ENCODE data around the gene STK39.
"Not testable (repeated sequence)": the region's sequence is repeated elsewhere in the genome, so short reads cannot be mapped to it uniquely, and the experiment has no call there.

The STK39 gene

GRCh38 chr2:168137510-168138180 is 109.8 kb downstream of the STK39 start:
- DNase-seq (ENCODE audit: low spot score), result no peak

DNA sequence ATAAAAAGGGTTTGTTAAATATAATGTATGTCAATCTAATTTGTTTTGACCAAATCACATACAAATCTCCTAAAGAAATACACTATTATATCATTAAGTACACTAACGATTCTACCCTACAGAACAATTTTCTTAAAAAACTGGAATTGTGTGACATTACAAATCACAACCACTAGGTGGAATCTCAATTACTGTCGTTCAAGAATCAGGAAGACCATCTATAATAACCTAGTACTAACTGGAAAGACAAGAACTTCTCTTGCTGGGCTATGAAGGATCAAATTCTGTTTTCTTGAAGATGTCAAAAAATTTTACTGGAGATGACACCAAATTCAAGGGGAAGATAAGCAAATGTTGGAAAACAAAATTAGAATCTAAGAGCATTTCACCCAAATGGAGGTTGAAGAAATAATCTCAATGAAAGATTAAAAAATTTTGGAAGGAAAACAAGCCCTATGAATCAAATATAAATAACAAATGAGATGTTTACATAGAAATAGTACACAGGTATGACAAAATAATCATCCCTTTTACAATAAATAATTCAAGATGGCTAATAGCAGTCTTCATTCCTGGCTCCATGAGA is 110.9 kb downstream of the STK39 start:
- DNase-seq (ENCODE audit: low spot score), result peak; percentile 42

DNA sequence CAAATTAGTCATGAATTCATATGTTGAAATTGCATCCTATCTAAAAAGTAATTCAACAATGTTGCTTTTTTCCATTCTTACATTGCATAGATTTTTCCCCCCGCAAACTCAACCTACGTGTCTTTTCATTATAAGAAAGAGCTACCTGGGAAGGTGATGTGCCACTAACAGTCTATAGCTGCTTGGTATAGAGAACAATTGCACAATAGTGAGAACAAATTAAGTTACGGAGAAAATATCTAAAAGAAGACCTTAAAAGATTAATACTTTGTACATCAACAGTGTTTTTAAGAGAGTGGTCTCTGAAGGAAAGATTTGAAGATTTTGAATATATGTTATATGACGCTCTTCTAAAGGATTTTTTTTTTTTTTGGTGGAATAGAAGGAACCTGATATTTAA is 111.8 kb downstream of the STK39 start:
- no peak for DNase-seq (ENCODE audit: low spot score)

- DNase-seq (ENCODE audit: low spot score), result no peak
These were observed 112.3 kb downstream of the STK39 start for GRCh38 chr2:168135121-168135520.

DNA sequence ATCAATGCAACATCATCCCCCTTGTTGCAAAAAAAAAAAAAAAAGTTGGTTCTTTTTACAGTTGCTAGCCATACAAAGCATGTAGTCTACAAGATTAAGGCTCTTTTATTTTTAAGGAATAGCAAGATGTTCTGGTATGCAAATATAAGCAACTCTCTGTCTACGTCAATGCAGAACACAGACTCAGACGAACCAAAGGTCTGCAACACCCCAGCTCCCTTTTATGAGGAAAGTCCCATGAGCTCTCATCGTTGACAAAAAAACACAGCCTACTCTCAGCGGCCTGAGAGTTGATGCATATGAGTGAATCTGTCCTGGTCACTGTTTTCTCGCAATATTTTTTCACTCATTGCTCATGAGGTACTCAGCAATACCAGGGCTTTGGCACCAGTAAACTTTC is 112.9 kb downstream of the STK39 start:
- no peak for DNase-seq (ENCODE audit: low spot score)

DNA sequence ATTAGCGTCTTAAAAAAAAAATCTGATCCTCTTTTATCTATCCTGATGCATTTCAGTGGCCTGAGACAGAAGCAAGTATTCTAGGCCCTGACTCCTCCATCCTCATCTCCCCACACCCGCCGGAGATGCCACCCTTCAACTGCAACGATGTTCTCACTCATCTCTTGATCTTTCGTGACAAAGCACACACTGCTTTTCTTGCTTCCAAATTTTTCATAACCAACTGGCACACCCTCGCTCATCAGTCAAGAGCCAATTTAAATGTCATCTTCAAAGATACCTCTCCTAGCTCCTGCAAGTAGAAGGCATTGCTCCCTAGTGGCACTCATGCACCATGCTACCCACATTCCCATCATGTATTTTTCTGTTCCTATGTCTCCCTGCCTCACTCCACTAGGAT is 115.0 kb downstream of the STK39 start:
- no peak for DNase-seq (ENCODE audit: low spot score)

- DNase-seq (ENCODE audit: low spot score), result no peak
These were observed 117.0 kb downstream of the STK39 start for GRCh38 chr2:168130346-168130745.

DNA sequence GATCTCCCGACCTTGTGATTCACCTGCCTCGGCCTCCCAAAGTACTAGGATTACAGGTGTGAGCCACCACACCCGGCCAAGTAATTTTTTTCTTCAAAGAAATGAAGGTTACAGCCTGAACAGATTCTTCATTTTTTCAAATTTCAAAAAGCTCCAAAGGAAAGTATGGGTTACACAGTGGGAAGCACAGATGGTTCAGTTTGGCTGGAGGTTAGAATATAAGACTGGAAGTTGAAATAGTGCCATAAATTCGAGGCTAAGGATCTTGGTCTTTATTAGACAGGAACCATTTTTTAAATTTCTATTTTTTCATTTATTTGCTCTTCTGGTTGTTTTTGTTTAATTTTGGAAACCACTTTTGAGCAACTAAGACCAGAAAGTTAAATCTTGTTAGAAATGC is 120.0 kb downstream of the STK39 start:
- no peak for DNase-seq (ENCODE audit: low spot score)

- not testable (repeated sequence) for DNase-seq (ENCODE audit: low spot score)
These were observed 125.2 kb downstream of the STK39 start for GRCh38 chr2:168122210-168122609.

DNA sequence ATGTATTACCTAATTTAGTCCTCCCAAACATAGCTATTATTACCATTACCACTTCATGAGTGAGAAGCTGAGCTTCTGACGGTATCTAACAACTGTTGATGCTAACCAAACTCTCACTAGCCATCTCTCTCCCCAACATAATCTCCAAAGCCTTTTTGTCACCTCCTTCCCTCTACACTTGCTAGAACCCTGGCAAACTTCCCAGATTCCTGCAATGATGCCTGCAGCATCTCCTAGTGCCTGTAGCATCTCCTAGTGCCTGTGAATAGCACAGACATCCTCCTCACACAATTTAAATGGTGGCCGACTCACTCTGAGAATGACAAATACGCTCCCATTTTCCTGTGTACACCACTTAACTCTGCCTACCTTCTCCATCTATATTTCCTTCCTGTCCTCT is 126.7 kb downstream of the STK39 start:
- DNase-seq (ENCODE audit: low spot score), result no peak

GRCh38 chr2:168120310-168120709 is 127.1 kb downstream of the STK39 start:
- no peak for DNase-seq (ENCODE audit: low spot score)

DNA sequence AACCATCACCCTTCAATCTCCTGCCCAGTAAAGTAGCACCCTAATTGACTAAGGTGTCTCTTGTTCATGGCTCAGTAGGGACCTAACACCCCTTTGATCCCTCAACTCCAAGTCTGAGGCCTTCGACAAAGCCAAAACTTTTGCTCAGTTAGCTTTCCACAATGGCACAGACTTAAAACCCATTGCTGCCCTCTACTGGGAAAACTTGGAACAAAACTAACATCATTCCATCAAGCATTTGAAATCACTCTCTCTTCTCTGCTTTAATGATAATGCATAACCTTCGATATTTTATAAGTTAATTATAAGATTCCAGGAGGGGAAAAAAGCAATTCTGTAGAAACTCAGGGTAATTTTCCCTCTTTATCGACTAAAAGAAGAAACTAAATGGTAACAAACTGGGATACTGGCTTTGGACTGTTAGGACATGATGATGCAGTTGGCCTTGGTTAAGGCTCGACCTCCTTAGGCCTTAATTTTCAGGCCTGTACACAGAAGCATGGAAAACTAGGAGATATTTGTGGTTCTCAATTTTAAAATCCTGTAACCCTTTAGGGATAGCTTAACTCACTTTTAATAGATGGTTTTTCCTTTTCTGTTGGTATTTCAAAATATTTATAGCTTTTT is 127.8 kb downstream of the STK39 start:
- DNase-seq (ENCODE audit: low spot score), result peak; percentile 53

- DNase-seq (ENCODE audit: low spot score), result peak; percentile 76
These were observed 128.5 kb downstream of the STK39 start for GRCh38 chr2:168118733-168119514.

- DNase-seq (ENCODE audit: low spot score), result no peak
These were observed 130.9 kb downstream of the STK39 start for GRCh38 chr2:168116448-168116847.

DNA sequence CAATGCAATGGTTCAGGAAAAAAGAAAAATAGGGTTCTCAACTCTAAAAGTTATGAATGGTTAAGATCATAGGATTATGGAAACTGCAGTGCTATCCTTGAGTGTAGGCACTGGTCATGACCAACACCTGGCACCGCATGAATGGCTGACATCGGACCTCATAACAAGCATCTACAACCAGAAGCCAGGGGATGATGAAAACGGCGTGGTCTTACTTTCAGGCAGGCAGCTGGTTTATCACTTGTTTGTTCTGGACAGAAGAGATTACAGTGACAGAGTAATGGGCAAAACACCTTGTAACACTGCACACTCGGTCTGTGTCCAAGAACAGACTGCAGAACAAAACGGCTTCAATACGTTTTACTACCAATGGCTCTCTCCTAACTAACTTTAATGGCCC is 132.8 kb downstream of the STK39 start:
- no peak for DNase-seq (ENCODE audit: low spot score)

DNA sequence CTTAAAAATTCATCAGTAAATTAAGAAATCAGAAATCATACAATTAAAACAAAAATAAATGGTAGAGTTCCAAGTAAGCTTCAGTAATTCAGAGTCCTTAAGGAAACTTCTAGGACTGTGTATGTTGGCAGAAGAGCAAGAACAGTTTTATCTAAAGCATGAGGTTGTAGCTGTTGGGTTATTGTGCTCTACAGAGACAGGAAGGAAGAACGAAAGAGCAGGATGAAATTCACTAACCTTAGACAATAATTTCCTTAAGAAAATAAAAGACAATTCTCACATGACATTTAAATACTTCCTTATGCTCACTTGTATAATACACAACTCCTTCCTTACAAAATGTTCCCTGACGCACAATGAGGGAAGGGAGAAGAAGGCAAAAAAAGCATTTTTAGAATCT is 133.4 kb downstream of the STK39 start:
- DNase-seq (ENCODE audit: low spot score), result no peak

DNA sequence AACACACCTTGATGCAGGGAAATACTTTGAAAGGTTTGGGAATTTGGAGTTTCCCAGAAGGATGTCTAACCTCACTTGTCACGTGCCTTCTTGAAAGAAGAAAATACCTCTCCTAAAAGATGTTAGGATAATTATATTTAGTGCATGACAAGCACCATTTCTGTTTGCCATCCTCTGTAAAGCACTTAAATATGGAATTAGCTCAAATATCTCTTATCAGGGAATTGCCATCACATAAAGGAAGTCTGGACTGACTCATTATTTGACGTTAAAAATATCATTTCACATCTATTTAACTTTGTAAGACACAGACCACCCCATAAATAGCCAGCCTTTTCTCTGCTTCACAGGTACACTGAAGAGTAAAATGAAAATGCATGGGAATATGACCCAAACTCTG is 140.1 kb downstream of the STK39 start:
- DNase-seq (ENCODE audit: low spot score), result no peak

- no peak for DNase-seq (ENCODE audit: low spot score)
These were observed 142.2 kb downstream of the STK39 start for GRCh38 chr2:168105127-168105683.

DNA sequence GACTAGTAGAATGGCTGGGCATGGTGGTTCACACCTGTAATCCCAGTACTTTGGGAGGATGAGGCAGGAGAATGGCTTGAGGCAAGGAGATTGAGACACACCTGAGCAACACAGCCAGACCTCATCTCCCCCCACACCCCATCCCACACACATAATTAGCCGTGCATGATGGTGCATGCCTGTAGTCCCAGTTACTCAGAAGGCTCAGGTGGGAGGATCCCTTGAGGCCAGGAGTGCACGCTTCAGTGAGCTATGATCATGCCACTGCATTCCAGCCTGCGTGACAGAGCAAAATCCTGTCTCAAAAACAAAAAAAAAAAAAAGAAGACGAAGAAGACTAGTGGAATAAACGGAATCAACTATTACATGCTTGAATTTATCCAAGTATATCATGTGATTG is 150.0 kb downstream of the STK39 start:
- no peak for DNase-seq (ENCODE audit: low spot score)

- no peak for DNase-seq (ENCODE audit: low spot score)
These were observed 151.2 kb downstream of the STK39 start for GRCh38 chr2:168096158-168096557.

GRCh38 chr2:168091986-168092385 is 155.4 kb downstream of the STK39 start:
- DNase-seq (ENCODE audit: low spot score), result no peak

- no peak for DNase-seq (ENCODE audit: low spot score)
These were observed 156.8 kb downstream of the STK39 start for GRCh38 chr2:168090366-168091135.

Measured in kidney capillary endothelial cell (primary cell).